ENCODE measurements around the gene PTPN13.

PTPN13 gene

GRCh38 chr4:86730310-86730709 lies 136.2 kb downstream of the PTPN13 start:
- DNase-seq, result peak; percentile 41

GRCh38 chr4:86737244-86737643 lies 143.1 kb downstream of the PTPN13 start:
- no peak for DNase-seq

GRCh38 chr4:86741846-86742245 lies 147.7 kb downstream of the PTPN13 start:
- DNase-seq, result no peak

GRCh38 chr4:86744570-86744969 lies 150.5 kb downstream of the PTPN13 start:
- no peak for DNase-seq

GRCh38 chr4:86749121-86749520 lies 155.0 kb downstream of the PTPN13 start:
- DNase-seq, result no peak

- DNase-seq, result no peak
Observed at GRCh38 chr4:86755388-86755787, 161.3 kb downstream of the PTPN13 start.

- DNase-seq, result no peak
Observed at GRCh38 chr4:86757468-86757867, 163.4 kb downstream of the PTPN13 start.

- no peak for DNase-seq
Observed at GRCh38 chr4:86759298-86759697, 165.2 kb downstream of the PTPN13 start.

GRCh38 chr4:86762649-86763048 lies 168.5 kb downstream of the PTPN13 start:
- DNase-seq, result no peak

- DNase-seq, result no peak
Observed at GRCh38 chr4:86769794-86770193, 175.7 kb downstream of the PTPN13 start.

GRCh38 chr4:86771141-86771540 lies 177.0 kb downstream of the PTPN13 start:
- no peak for DNase-seq

- DNase-seq, result no peak
Observed at GRCh38 chr4:86775061-86775460, 180.9 kb downstream of the PTPN13 start.

- peak; percentile 40 for DNase-seq
Observed at GRCh38 chr4:86778175-86778574, 184.1 kb downstream of the PTPN13 start.

- no peak for DNase-seq
Observed at GRCh38 chr4:86788826-86789225, 194.7 kb downstream of the PTPN13 start.

- DNase-seq, result peak; percentile 1
Observed at GRCh38 chr4:86791126-86791525, 197.0 kb downstream of the PTPN13 start.

GRCh38 chr4:86809809-86810208 lies 215.7 kb downstream of the PTPN13 start:
- DNase-seq, result no peak

GRCh38 chr4:86810847-86811246 lies 216.7 kb downstream of the PTPN13 start:
- DNase-seq, result no peak

- no peak for DNase-seq
Observed at GRCh38 chr4:86815653-86816052, 221.5 kb downstream of the PTPN13 start.

- no peak for DNase-seq
Observed at GRCh38 chr4:86816501-86817273, 222.6 kb downstream of the PTPN13 start.

- DNase-seq, result no peak
Observed at GRCh38 chr4:86818211-86818610, 224.1 kb downstream of the PTPN13 start.

GRCh38 chr4:86818841-86819240 lies 224.7 kb downstream of the PTPN13 start:
- no peak for DNase-seq

- DNase-seq, result no peak
Observed at GRCh38 chr4:86819561-86819960, 225.4 kb downstream of the PTPN13 start.

- no peak for DNase-seq
Observed at GRCh38 chr4:86821151-86821550, 227.0 kb downstream of the PTPN13 start.

- no peak for DNase-seq
Observed at GRCh38 chr4:86822136-86822535, 228.0 kb downstream of the PTPN13 start.

- no peak for DNase-seq
Observed at GRCh38 chr4:86825511-86825910, 231.4 kb downstream of the PTPN13 start.
